D721Med (cell line): ENCODE results near the gene STXBP3.

Experiments
- DNase-seq: peaks from one replicate; pipeline ENCODE4 v3.0.0; 2011; ENCODE audit warnings: low spot score; ENCODE audit not compliant: insufficient read length
- FAIRE-seq: peaks from 2 replicates; lab custom pipeline; 2011; peaks lifted over from hg19 to GRCh38; lab: Jason Lieb, UNC
- CTCF ChIP-seq: IDR thresholded peaks from 2 replicates; pipeline ENCODE4 v1.5.1; 2012; ENCODE audit warnings: mild to moderate bottlenecking, control low read depth; ENCODE audit not compliant: insufficient read depth; ENCODE audit errors: missing control alignments

STXBP3 gene

GRCh38 chr1:108828074-108828961 is 81.8 kb downstream of the STXBP3 start:
- TF ChIP-seq CTCF, result peak; percentile 84
- DNase-seq, result peak; percentile 68
- no peak for FAIRE-seq

GRCh38 chr1:108829498-108829916 is 83.0 kb downstream of the STXBP3 start:
- no peak for TF ChIP-seq CTCF
- FAIRE-seq, result no peak
- no peak for DNase-seq

- FAIRE-seq, result no peak
- no peak for TF ChIP-seq CTCF
- no peak for DNase-seq
These were observed 83.9 kb downstream of the STXBP3 start for GRCh38 chr1:108830119-108831008.

GRCh38 chr1:108831225-108831624 is 84.8 kb downstream of the STXBP3 start:
- FAIRE-seq, result no peak
- no peak for DNase-seq
- no peak for TF ChIP-seq CTCF

GRCh38 chr1:108832929-108833328 is 86.5 kb downstream of the STXBP3 start:
- no peak for DNase-seq
- TF ChIP-seq CTCF, result no peak
- FAIRE-seq, result no peak

- TF ChIP-seq CTCF, result no peak
- no peak for FAIRE-seq
- no peak for DNase-seq
These were observed 95.2 kb downstream of the STXBP3 start for GRCh38 chr1:108841703-108842102.
